GM12864 (cell line): ENCODE measurements around the gene PCP4.

Experiments used
- DNase-seq: peaks from one replicate; pipeline ENCODE4 v3.0.0-alpha.2; 2011; ENCODE audit warnings: low read depth
- H3K4me3 ChIP-seq: 2 replicates; pipeline ENCODE4 v1.5.1; 2011; ENCODE audit warnings: mild to moderate bottlenecking, low read depth, low read length, control low read depth
- CTCF ChIP-seq: IDR thresholded peaks from 2 replicates; pipeline ENCODE4 v1.5.1; 2011; ENCODE audit warnings: low read depth, mild to moderate bottlenecking, moderate library complexity, low read length, control low read depth, inconsistent platforms; ENCODE audit errors: missing control alignments

Gene PCP4

DNA sequence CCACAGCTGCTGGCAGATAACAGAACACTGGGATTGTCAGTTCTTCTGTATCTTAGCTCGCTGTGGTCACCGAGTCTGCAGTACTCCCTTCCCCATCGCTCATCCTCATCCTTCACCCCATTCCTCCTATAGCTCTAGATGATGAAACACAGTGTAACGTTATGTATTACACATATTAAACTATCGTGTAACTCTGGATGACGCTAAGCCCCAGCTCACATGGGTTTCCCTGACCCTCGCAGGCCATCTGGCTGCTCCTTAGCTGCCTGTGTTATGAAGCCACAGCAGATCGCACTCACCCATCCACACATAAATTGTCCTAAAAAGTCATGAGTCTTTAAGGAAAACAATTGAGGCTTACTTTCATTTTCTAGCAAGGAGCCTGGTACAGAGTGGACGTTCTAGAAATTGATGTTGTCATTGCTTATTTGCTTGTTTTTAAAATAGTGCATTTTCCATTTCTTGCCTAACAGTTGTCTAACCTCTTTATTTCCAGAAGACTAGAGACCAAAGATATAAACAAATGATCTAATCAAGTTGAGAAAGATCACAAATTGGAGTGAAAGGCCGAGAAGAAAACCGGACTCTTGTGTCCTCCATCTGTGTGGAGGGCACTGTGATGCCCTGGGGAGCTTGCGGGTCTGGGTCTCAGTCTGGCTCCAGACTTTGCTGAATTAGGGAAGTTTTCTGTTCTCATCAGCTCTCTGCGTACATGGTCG is 24.3 kb upstream of the PCP4 start:
- no peak for DNase-seq

GRCh38 chr21:39843483-39843882 is 23.8 kb upstream of the PCP4 start:
- TF ChIP-seq CTCF = no peak
- no peak overlapping the region for H3K4me3 ChIP-seq
- DNase-seq = no peak

More for the DNA sequence above, 24.3 kb upstream of the PCP4 start:
- TF ChIP-seq CTCF = no peak
- no peak overlapping the region for H3K4me3 ChIP-seq

DNA sequence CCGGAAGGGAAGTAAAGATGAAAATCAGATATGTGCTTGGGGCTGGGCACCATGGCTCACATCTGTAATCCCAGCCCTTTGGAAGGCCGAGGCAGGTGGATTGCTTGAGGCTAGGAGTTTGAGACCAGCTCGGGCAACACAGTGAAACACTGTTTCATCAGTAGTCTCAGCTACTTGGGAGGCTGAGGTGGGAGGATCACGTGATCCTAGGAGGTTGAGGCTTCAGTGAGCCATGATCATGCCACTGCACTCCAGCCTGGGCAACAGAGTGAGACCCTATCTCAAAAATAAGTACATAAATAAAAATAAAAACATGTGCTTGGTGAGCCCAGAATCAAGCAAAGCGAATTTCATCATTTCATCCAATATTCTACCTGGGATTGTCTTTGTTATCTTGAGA is 23.3 kb upstream of the PCP4 start:
- TF ChIP-seq CTCF = no peak
- no peak for DNase-seq
- H3K4me3 ChIP-seq = no peak overlapping the region

DNA sequence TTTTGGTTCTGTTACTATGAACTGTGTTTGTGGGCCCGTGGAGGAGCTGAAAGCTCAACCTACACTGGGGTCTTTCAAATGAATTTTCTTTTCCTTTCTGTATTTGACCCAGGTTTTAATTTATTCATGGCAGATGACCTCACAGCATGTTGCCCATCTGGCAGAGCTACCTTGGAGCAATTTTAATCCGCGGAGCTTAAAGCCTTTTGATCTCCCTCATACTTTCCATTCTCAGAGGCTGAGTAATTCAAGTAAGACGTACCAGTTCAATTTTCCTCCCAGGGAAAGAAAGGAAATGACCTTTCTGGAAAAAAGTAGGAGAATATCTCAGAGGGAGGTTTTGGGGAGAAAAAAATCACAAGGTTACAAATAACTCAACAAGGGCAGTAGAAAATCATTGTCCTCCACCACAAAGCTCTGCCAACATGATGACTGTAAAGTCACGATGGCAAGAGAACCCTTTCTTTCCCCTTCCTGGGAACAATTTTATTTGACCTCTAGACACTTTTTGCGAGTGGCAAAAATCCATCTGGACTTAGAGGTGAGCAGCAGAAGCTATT is 21.6 kb upstream of the PCP4 start:
- DNase-seq = no peak
- no peak for TF ChIP-seq CTCF
- H3K4me3 ChIP-seq = no peak overlapping the region

DNA sequence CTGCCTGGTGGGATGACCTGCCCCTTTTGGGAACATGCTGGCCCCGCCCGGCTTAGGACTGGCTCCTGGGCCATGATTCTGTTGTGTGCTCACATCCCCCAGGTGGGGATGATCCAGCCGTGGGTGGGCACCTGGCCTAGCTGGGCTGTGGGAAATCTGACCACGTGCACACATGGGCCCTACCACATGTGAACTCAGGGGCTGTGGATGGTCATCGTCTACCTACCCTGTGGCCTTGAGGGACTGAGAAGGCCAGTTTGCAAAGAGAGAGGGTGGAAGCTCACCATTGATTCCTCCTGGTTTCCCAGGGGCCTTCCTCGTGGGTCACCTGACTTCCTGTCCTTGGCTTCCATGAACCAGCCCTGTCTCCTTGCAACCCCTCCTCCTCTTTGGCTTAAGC is 19.4 kb upstream of the PCP4 start:
- no peak for TF ChIP-seq CTCF
- no peak for DNase-seq
- H3K4me3 ChIP-seq = no peak overlapping the region

- DNase-seq = no peak
- TF ChIP-seq CTCF = no peak
- H3K4me3 ChIP-seq = no peak overlapping the region
Observed at GRCh38 chr21:39849014-39849655, 18.1 kb upstream of the PCP4 start.
